ENCODE results near the gene WFDC5. TPM values are rescaled to one million over a fixed set of nuclear protein-coding genes. Genes with fewer than 3 reads are reported as not detected.
A peak's percentile ranks its signal among the peaks of the same experiment; 100 is the strongest.

The WFDC5 gene
- total RNA-seq, 1 donor from 2014 or later, result not detected

GRCh38 chr20:45115829-45116228, 855 bp upstream of the WFDC5 start:
- H3K36me3 ChIP-seq, result no peaks in the 10 kb centered on the region
- H3K27ac Mint-ChIP-seq, result no peak overlapping the region
- no peaks in the 10 kb centered on the region for H3K9me3 Mint-ChIP-seq
- H3K4me3 Mint-ChIP-seq, result no peak overlapping the region
- H3K4me1 Mint-ChIP-seq, result peaks cover 7% of the 10 kb centered on the region
- TF ChIP-seq EZH2phosphoT487 (IDR thresholded peaks at IDR 0.05), result no peak
- TF ChIP-seq, protein P1, sequence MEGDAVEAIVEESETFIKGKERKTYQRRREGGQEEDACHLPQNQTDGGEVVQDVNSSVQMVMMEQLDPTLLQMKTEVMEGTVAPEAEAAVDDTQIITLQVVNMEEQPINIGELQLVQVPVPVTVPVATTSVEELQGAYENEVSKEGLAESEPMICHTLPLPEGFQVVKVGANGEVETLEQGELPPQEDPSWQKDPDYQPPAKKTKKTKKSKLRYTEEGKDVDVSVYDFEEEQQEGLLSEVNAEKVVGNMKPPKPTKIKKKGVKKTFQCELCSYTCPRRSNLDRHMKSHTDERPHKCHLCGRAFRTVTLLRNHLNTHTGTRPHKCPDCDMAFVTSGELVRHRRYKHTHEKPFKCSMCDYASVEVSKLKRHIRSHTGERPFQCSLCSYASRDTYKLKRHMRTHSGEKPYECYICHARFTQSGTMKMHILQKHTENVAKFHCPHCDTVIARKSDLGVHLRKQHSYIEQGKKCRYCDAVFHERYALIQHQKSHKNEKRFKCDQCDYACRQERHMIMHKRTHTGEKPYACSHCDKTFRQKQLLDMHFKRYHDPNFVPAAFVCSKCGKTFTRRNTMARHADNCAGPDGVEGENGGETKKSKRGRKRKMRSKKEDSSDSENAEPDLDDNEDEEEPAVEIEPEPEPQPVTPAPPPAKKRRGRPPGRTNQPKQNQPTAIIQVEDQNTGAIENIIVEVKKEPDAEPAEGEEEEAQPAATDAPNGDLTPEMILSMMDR (IDR thresholded peaks at IDR 0.05), result no peak
- no peak for TF ChIP-seq EZH2 (IDR thresholded peaks at IDR 0.05)
- no peaks in the 10 kb centered on the region for H4K20me1 ChIP-seq (ENCODE audit: low read depth)
- H3K27me3 Mint-ChIP-seq (ENCODE audit: insufficient read depth, low read depth), result peaks cover 2% of the 10 kb centered on the region
- no peak overlapping the region for H3K4me2 ChIP-seq
- no peaks in the 10 kb centered on the region for H3K4me1 ChIP-seq
- no peak overlapping the region for H3K9ac ChIP-seq
- no peak overlapping the region for H3K4me3 ChIP-seq
- H3K79me2 ChIP-seq (ENCODE audit: low read depth), result no peaks in the 10 kb centered on the region
- H3K36me3 Mint-ChIP-seq, result no peaks in the 10 kb centered on the region
- DNase-seq (ENCODE audit: low spot score), result no peak
- H3K27ac ChIP-seq, result no peak overlapping the region
- H3F3A ChIP-seq (ENCODE audit: low read depth), result no peaks in the 10 kb centered on the region
- H3K27me3 ChIP-seq, result no peaks in the 10 kb centered on the region
- H3K9me3 ChIP-seq (ENCODE audit: low read depth), result no peaks in the 10 kb centered on the region
- no peak overlapping the region for H2AFZ ChIP-seq (replicated peaks)

GRCh38 chr20:45115386-45115774, 406 bp upstream of the WFDC5 start:
- no peaks in the 10 kb centered on the region for H3K4me1 ChIP-seq
- H3K4me2 ChIP-seq, result no peak overlapping the region
- Mint-ChIP-seq H3K4me1 (peaks cover 8% of the 10 kb centered on the region), H3K4me3 (no peak overlapping the region), H3K9me3 (no peaks in the 10 kb centered on the region), H3K27ac (peak overlapping the region; percentile 37), H3K36me3 (no peaks in the 10 kb centered on the region), H3K27me3 (ENCODE audit: insufficient read depth, low read depth) (peaks cover 2% of the 10 kb centered on the region)
- no peaks in the 10 kb centered on the region for H4K20me1 ChIP-seq (ENCODE audit: low read depth)
- no peak for TF ChIP-seq EZH2phosphoT487 (IDR thresholded peaks at IDR 0.05)
- TF ChIP-seq, protein P1 (IDR thresholded peaks at IDR 0.05), result no peak
- TF ChIP-seq EZH2 (IDR thresholded peaks at IDR 0.05), result no peak
- H3K79me2 ChIP-seq (ENCODE audit: low read depth), result no peaks in the 10 kb centered on the region
- no peak overlapping the region for H3K27ac ChIP-seq
- H3K36me3 ChIP-seq, result no peaks in the 10 kb centered on the region
- H3K4me3 ChIP-seq, result no peak overlapping the region
- no peak overlapping the region for H3K9ac ChIP-seq
- no peaks in the 10 kb centered on the region for H3K27me3 ChIP-seq
- DNase-seq (ENCODE audit: low spot score), result no peak
- H2AFZ ChIP-seq (replicated peaks), result peak overlapping the region; percentile 42
- H3K9me3 ChIP-seq (ENCODE audit: low read depth), result no peaks in the 10 kb centered on the region
- H3F3A ChIP-seq (ENCODE audit: low read depth), result no peaks in the 10 kb centered on the region

DNA sequence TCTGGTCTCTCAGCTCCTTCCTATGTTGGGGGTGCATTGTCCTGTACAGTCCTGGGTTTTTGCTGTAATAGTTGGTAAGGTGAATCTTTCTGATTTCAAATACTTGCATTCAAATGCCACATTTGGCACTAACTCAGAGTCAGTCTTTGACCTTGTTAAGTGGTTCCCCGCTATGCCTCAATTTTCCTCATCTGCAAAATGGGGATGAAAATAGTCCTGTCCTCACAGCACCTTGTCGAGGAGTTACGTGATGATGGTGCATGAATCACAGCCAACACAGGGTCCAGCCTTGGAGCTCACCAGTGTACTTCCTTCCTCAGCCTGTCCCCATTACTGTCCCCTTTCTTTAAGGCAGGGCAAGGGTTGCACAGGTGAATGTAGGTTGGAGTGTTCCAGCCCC, 1.1 kb downstream of the WFDC5 start:
- H4K20me1 ChIP-seq (ENCODE audit: low read depth), result no peaks in the 10 kb centered on the region
- no peak overlapping the region for H2AFZ ChIP-seq (replicated peaks)
- no peak overlapping the region for H3K27ac ChIP-seq
- H3K4me3 Mint-ChIP-seq, result no peak overlapping the region
- H3K9ac ChIP-seq, result no peak overlapping the region
- H3K4me1 ChIP-seq, result no peaks in the 10 kb centered on the region
- no peaks in the 10 kb centered on the region for H3F3A ChIP-seq (ENCODE audit: low read depth)
- no peak overlapping the region for H3K4me2 ChIP-seq
- TF ChIP-seq, protein P1 (IDR thresholded peaks at IDR 0.05), result no peak
- TF ChIP-seq EZH2phosphoT487 (IDR thresholded peaks at IDR 0.05) (no peak), EZH2 (IDR thresholded peaks at IDR 0.05) (no peak)
- H3K27me3 ChIP-seq, result no peaks in the 10 kb centered on the region
- peaks cover 8% of the 10 kb centered on the region for H3K4me1 Mint-ChIP-seq
- no peaks in the 10 kb centered on the region for H3K9me3 ChIP-seq (ENCODE audit: low read depth)
- H3K27me3 Mint-ChIP-seq (ENCODE audit: insufficient read depth, low read depth), result peaks cover 2% of the 10 kb centered on the region
- no peak overlapping the region for H3K27ac Mint-ChIP-seq
- H3K79me2 ChIP-seq (ENCODE audit: low read depth), result no peaks in the 10 kb centered on the region
- no peak for DNase-seq (ENCODE audit: low spot score)
- no peaks in the 10 kb centered on the region for H3K9me3 Mint-ChIP-seq
- H3K36me3 ChIP-seq, result no peaks in the 10 kb centered on the region
- no peaks in the 10 kb centered on the region for H3K36me3 Mint-ChIP-seq
- H3K4me3 ChIP-seq, result no peak overlapping the region
